SKM-1 treated with dmso at 0.1 percent for 144 hours (cell line): ENCODE results near the gene TLR8.
"Not testable (repeated sequence)": the region's sequence is repeated elsewhere in the genome, so short reads cannot be mapped to it uniquely, and the experiment has no call there.

Source experiments
- DNase-seq: peaks from one replicate; lab custom pipeline; 2025; ENCODE audit not compliant: unreplicated experiment; lab: John Stamatoyannopoulos, UW

TLR8 gene

GRCh38 chrX:12896935-12897334 is 9.5 kb upstream of the TLR8 start:
- peak; percentile 39 for DNase-seq

DNA sequence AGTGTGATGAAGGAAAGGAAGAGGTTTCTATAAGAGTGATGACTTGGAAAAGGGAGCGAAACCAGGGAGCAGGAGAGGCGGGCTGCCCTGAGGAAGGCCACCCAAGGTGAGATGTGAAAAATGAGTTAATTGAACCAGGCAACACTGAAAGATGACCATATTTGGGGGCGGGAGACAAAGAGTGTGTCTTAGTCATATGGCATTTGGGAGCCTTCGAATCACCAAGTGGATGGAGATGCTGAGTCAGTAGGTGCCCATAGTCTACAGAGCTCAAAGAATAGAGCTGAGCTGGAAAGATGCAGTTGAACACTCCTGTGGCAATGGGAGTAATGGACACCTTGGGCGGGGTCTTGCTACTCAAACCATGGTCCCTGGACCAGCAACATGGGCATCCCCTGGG is 8.3 kb upstream of the TLR8 start:
- no peak for DNase-seq

DNA sequence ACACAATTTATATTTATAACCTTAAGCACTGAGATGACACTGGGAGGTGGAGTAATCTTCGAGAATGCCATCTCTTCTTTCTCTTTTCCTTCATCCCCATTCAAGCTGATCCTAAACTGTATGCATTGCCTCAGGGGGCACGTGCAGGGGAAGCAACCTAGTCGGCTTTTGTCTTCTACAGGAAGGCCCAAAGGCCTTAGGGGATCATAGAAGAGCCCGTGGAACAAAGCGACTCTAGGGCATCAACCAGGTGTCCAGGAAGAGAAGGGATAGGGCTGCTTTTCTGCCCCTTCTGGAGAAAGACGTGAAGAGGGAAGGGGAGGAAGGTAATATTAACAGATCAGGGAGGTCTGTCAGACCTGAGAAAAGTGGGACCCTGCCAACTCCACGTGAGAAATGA is 6.9 kb upstream of the TLR8 start:
- no peak for DNase-seq

DNA sequence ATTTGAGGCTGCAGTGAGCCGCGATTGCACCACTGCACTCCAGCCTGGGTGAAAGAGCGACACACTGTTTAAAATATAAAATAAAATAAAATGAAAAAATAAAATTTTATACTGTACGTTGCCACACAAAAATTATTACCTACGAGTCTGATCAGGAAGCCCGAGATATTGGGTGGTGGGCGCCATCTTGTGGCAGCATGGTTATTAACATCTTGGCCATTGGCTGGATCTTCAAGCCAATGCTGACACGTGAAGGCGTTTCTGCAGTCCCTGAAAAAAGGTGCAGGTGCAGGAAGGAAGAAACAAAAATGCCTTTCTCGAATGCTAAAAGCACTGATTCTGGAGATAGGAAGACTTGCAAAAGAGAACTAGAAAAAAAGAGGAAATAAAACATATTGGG is 4.9 kb upstream of the TLR8 start:
- DNase-seq = peak; percentile 37

DNA sequence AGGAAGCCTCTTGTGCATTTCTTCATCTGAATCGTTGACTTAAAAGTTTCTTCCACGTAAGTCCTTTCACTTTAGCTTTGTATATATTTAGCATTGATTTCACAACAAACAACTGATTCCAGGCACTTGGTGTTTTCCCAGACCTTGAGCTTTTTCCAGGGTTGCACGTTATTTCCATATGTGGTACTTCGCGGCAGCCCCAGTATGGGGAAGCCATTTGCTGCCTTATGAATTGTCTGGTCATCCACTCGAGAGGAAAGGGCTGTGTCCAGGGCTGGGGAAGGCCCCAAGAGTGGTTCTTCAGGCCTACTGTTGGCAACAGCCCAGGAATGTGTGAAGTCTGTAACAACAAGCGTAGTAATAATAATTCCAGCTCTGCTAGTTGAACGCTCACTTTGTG is 2.8 kb upstream of the TLR8 start:
- DNase-seq = no peak

GRCh38 chrX:12910423-12911121 is 4.2 kb downstream of the TLR8 start:
- DNase-seq = no peak

- no peak for DNase-seq
Measured at GRCh38 chrX:12911122-12911470, 4.7 kb downstream of the TLR8 start.

DNA sequence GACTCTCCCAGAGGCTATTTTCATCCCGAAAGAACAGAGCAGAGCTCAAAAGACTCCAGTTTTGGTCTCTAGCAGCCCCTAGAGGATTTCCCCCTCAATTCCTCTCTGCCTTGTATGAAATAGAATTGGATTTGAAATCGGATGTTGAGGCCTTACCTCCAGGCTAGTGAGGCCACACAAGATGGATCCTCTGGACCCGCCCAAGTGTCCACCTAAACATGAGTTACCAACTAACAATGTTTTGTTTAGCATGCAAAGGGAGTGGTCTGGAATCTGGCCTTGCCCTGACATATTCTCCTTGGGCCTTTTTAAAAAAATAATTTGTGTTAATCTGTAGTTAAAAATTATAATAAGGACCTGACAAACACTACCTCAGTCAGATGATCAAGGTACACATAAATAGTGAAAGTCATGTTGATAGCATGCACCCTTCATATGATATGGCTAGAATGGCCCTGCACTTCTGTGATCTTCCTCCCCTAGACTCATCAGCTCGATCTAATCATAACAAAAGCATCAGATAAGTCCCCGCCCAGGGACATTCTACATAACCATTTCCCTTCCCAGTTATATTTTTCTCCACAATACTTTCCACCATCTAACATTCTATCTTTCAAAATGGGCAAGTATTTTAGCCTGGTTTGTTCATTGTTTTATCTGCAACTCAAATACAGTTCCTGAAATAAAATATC is 6.5 kb downstream of the TLR8 start:
- DNase-seq = no peak

- no peak for DNase-seq
Measured at GRCh38 chrX:12917753-12918152, 11.3 kb downstream of the TLR8 start.

- no peak for DNase-seq
Measured at GRCh38 chrX:12919051-12919450, 12.6 kb downstream of the TLR8 start.

DNA sequence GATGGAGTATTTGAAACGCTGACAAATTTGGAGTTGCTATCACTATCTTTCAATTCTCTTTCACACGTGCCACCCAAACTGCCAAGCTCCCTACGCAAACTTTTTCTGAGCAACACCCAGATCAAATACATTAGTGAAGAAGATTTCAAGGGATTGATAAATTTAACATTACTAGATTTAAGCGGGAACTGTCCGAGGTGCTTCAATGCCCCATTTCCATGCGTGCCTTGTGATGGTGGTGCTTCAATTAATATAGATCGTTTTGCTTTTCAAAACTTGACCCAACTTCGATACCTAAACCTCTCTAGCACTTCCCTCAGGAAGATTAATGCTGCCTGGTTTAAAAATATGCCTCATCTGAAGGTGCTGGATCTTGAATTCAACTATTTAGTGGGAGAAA is 13.2 kb downstream of the TLR8 start:
- no peak for DNase-seq

DNA sequence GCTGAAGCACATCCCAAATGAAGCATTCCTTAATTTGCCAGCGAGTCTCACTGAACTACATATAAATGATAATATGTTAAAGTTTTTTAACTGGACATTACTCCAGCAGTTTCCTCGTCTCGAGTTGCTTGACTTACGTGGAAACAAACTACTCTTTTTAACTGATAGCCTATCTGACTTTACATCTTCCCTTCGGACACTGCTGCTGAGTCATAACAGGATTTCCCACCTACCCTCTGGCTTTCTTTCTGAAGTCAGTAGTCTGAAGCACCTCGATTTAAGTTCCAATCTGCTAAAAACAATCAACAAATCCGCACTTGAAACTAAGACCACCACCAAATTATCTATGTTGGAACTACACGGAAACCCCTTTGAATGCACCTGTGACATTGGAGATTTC is 14.6 kb downstream of the TLR8 start:
- no peak for DNase-seq

DNA sequence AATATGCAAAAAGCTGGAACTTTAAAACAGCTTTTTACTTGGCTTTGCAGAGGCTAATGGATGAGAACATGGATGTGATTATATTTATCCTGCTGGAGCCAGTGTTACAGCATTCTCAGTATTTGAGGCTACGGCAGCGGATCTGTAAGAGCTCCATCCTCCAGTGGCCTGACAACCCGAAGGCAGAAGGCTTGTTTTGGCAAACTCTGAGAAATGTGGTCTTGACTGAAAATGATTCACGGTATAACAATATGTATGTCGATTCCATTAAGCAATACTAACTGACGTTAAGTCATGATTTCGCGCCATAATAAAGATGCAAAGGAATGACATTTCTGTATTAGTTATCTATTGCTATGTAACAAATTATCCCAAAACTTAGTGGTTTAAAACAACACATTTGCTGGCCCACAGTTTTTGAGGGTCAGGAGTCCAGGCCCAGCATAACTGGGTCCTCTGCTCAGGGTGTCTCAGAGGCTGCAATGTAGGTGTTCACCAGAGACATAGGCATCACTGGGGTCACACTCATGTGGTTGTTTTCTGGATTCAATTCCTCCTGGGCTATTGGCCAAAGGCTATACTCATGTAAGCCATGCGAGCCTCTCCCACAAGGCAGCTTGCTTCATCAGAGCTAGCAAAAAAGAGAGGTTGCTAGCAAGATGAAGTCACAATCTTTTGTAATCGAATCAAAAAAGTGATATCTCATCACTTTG is 15.6 kb downstream of the TLR8 start:
- DNase-seq = no peak

- no peak for DNase-seq
Measured at GRCh38 chrX:12922599-12922919, 16.1 kb downstream of the TLR8 start.

GRCh38 chrX:12929701-12930100 is 23.3 kb downstream of the TLR8 start:
- DNase-seq = no peak

DNA sequence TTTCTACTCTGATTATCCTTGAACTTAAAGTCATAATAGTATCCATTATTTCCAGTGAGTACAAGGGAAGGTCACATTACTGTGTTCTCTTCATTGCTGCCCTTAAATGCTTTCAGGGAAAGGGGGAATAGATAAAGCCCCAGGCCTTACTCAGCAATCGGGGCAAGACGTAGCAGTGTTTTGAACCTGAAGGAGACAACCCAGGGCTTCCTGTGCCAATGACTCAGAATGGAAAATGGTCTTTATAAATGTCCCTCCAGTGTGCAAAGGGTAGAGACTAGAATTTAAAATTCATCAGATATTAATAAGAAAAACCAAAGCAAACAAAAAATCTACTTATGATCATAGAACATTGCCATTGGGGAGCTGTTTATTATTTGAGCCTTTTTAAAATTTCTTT is 23.7 kb downstream of the TLR8 start:
- no peak for DNase-seq

GRCh38 chrX:12932244-12932643 is 25.8 kb downstream of the TLR8 start:
- DNase-seq = no peak

DNA sequence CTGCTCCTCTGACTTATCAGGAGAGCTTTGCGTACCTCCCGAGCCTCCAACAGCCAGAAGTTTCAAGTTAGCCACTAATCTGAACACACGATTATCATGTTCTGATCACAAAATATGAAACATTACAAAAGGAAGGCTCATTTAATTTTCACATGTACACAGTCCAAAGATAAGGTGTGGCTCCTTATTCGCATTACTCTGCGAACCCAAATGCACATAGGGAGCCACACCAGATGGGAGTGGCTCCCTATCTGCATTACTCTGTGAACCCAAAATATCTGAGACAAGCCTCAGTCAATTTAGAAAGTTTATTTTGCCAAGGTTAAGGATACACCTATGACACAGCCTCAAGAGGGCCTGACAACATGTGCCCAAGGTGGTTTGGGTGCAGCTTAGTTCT is 28.4 kb downstream of the TLR8 start:
- no peak for DNase-seq

GRCh38 chrX:12936947-12937346 is 30.5 kb downstream of the TLR8 start:
- DNase-seq = no peak

DNA sequence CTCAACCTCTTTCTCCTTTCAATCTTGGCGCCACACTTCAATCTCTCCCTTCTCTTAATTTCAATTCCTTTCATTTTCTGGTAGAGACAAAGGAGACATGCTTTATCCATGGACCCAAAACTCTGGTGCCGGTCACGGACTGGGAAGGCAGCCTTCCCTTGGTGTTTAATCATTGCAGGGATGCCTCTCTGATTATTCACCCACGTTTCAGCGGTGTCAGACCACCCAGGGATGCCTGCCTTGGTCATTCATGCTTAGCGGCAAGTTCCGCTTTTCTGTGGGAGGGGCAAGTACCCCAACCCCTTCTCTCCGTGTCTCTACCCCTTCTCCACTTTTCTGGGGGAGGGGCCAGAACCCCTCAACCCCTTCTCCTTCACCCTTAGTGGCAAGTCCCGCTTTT is 34.1 kb downstream of the TLR8 start:
- not testable (repeated sequence) for DNase-seq

- not testable (repeated sequence) for DNase-seq
Measured at GRCh38 chrX:12943592-12943991, 37.2 kb downstream of the TLR8 start.

DNA sequence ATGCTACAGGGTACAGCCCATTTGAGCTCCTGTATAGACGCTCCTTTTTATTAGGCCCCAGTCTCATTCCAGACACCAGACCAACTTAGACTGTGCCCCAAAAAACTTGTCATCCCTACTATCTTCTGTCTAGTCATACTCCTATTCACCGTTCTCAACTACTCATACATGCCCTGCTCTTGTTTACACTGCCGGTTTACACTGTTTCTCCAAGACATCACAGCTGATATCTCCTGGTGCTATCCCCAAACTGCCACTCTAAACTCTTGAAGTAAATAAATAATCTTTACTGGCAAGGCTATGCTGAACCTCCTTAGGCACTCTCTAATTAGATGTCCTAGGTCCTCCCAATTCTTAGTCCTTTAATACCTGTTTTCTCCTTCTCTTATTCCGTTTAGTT is 38.0 kb downstream of the TLR8 start:
- DNase-seq = not testable (repeated sequence)

DNA sequence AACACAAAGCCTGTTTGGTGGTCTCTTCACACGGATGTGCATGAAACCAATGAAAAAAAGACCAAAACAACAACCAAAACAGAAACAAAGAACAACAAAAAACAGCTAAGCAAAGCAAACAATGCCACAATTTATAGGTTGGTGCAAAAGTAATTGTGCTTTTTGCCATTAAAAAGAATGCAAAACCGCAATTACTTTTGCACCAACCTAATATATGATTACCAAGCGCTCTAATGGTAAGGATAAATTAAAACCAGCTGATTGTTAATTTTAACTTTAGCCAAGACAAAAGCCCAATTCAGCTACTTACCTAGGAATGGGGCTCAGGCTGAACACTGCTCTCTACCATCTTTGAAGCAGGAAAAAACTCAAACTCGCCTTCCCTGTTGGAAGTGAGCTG is 39.1 kb downstream of the TLR8 start:
- no peak for DNase-seq
